Measurements from ENCODE around the gene FURIN.
"Not testable (repeated sequence)": the region's sequence is repeated elsewhere in the genome, so short reads cannot be mapped to it uniquely, and the experiment has no call there.

Gene FURIN

GRCh38 chr15:90895571-90896117, 27.3 kb downstream of the FURIN start:
- Mint-ChIP-seq H3K9me3 (no peaks in the 10 kb centered on the region), H3K4me1 (peaks cover 8% of the 10 kb centered on the region), H3K36me3 (ENCODE audit: low read depth) (peaks cover 5% of the 10 kb centered on the region), H3K27ac (peak overlapping the region in 1 of 3 experiments; percentile 23), H3K4me3 (no peak overlapping the region), H3K27me3 (ENCODE audit: low read depth) (peaks cover 8% of the 10 kb centered on the region)
- TF ChIP-seq CTCF (IDR thresholded peaks at IDR 0.05; ENCODE audit: unreplicated experiment in 3 of 3) = no peak

- not testable (repeated sequence) for H3K36me3 Mint-ChIP-seq (ENCODE audit: low read depth); H3K9me3 Mint-ChIP-seq; H3K27ac Mint-ChIP-seq; H3K27me3 Mint-ChIP-seq (ENCODE audit: low read depth); H3K4me3 Mint-ChIP-seq
- H3K4me1 Mint-ChIP-seq = peaks cover 20% of the 10 kb centered on the region
Observed at GRCh38 chr15:90897131-90897655, 28.8 kb downstream of the FURIN start.

GRCh38 chr15:90901175-90902039, 33.0 kb downstream of the FURIN start:
- H3K9me3 Mint-ChIP-seq = no peaks in the 10 kb centered on the region
- H3K36me3 Mint-ChIP-seq (ENCODE audit: low read depth) = peaks cover 15% of the 10 kb centered on the region
- peaks cover 13% of the 10 kb centered on the region for H3K4me1 Mint-ChIP-seq
- peak overlapping the region; percentile 85 to 96 (median 95) for H3K4me3 Mint-ChIP-seq
- H3K27me3 Mint-ChIP-seq (ENCODE audit: low read depth) = peaks cover 8% of the 10 kb centered on the region
- TF ChIP-seq CTCF (IDR thresholded peaks at IDR 0.05; ENCODE audit: unreplicated experiment in 3 of 3) = no peak
- H3K27ac Mint-ChIP-seq = peak overlapping the region; percentile 98 to 99 (median 99)

DNA sequence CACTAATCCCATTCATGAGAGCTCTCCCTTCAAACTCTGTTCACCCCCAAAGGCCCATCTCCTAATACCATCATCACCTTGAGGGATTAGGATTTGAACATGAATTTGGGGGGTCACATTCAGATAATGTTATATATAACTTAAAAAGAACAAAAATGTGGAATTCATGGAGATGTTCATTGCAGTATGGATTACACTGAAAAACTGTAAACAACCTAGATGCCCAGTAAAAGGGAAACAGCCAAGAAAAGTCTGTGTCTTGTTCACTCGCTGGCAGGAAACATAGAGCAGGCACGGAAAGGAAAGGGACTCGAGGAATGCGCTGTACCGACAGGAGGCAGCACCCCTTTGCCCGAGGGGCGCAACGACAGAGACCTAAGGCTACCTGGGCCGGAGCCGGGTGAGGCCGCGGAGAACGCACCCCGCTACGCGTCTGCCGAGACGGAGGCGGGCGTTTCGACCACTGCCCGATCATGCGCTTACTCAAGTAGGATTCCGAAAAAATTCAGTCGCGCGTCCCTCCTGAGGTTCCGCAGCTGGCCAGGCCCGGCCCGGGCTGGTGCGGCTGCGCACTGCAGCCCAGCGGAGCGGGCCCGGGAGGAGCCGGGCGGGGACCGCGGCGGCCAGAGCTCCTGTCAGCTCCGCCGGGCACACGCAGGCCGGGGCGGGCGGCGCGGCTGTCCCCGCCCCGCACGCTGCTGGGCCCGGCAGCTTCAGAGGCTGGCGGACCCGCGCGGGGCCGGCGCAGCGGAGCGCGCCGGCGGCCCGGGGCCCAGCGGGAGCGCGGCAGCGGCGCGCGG, 33.9 kb downstream of the FURIN start:
- Mint-ChIP-seq H3K27me3 (ENCODE audit: low read depth) (peaks cover 5% of the 10 kb centered on the region), H3K36me3 (ENCODE audit: low read depth) (peaks cover 22% of the 10 kb centered on the region), H3K4me1 (peaks cover 13% of the 10 kb centered on the region), H3K27ac (peak overlapping the region; percentile 98 to 99 (median 99)), H3K9me3 (no peaks in the 10 kb centered on the region), H3K4me3 (peak overlapping the region; percentile 85 to 96 (median 95))
- TF ChIP-seq CTCF (IDR thresholded peaks at IDR 0.05; ENCODE audit: unreplicated experiment in 3 of 3) = peak; percentile 57 to 74 (median 64)

DNA sequence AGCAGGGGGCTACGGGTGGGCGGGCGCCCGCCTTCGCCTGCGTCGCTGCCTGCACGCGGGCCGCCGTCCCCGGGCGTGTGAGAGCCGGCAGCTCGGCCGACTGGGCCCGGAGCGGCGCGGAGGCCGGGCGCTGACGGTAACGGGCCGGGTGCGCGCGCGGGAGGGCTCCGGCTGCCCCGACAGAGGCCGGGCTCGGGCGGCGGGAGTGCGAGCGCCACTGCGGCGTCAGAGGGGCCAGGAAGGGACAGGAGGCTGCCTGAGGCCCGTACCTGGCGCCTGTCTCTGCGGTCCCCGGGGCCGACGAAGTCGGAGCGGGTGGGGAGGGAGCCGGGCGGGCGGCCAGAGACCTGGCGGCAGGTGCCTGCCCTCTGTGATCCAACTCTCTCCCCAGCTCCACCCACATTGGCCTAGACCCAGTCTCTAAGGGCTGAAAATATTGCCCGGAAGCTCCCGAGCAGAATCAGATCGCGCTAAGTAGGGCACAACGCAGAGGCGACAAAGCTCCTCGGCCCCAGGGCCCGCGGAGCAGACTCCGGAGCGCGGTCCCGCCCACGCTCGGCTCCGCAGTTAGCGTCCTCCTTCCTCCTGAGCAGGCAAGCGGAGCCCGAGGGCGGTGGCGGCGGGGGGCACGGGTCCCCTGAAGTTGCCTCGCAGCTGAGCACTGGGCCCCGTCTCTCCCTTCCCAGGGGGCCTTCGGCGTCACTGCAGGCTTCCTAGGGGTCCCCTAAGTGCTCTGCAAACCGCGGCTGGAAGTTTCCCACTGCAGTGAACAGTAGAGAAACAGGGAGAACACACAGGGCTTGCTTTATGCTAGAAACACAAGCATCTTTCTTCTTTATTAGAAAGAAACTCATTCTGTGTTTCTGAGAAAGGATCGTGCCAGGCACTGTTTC, 34.7 kb downstream of the FURIN start, which contains the start of gene MAN2A2:
Gene MAN2A2, plus strand, starts transcription at position 463 of the 893 bp plus-strand sequence. CDS start 906 bp downstream, outside the sequence.
- Mint-ChIP-seq H3K4me1 (peaks cover 13% of the 10 kb centered on the region), H3K27me3 (ENCODE audit: low read depth) (no peaks in the 10 kb centered on the region), H3K9me3 (no peaks in the 10 kb centered on the region), H3K36me3 (ENCODE audit: low read depth) (peaks cover 24% of the 10 kb centered on the region), H3K4me3 (peak within 1 kb of the TSS; percentile 87 to 96 (median 95)), H3K27ac (peak within 1 kb of the TSS; percentile 98 to 99 (median 99))
- TF ChIP-seq CTCF (IDR thresholded peaks at IDR 0.05; ENCODE audit: unreplicated experiment in 3 of 3) = no peak

Data from nephron (organoid).